Measurements from ENCODE around the gene DTX3L.
"Not testable (repeated sequence)": the region's sequence is repeated elsewhere in the genome, so short reads cannot be mapped to it uniquely, and the experiment has no call there.

Gene DTX3L

DNA sequence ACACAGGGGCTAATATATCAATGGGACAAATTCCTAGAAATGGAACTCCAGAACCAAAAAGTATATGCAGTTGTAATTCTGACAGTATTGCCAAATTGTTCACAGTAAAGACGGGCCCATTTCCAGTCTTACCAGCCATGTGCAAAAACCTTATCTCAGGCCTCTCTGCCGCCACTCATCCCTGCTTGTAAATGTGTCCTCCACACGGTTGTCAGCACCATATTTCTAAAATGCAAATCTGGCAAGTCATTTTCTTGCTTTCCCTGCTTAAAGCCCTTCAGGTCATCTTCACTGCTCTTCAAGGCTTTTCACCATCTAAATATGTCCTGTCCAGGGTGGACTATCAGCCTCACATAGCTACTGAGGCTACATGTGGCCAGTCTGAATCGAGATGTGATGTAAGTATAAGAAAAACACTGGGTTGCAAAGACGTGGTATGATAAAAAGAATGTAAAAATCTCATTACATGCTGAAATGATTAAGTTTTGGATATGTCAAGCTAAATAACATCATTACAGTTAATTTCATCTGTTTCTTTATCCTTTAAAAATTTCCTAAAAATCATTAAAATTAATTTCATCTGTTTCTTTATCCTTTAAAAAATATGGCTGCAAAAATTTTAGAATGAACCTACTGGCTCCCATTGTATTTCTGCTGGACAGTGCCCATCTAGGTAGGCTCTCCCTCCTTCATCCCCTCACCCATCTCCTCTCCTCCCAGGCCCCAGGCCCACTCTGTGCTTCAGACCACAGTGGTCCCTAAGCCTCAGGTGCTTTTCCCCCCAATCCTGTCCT lies 1.0 kb upstream of the DTX3L start:
- no peak for DNase-seq

DNA sequence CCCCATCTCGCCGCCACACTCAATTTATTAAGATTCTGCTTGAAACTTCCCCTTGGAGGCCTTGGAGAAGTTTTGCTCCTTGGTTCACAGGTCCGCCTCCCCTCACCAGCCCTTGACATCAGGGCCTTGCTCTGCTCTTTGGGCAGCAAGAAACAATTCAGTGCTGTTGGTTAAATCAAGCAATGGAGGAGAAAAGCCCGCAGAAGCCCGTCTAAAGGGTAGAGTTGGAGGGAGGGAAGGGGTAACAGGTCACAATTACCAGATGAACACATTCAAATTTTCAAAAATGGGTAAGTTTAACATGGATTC lies 467 bp upstream of the DTX3L start:
- DNase-seq: no peak

- DNase-seq: not testable (repeated sequence)
Observed at GRCh38 chr3:122568131-122568530, 4.0 kb downstream of the DTX3L start.

- no peak for DNase-seq
Observed at GRCh38 chr3:122568755-122569154, 4.6 kb downstream of the DTX3L start.

DNA sequence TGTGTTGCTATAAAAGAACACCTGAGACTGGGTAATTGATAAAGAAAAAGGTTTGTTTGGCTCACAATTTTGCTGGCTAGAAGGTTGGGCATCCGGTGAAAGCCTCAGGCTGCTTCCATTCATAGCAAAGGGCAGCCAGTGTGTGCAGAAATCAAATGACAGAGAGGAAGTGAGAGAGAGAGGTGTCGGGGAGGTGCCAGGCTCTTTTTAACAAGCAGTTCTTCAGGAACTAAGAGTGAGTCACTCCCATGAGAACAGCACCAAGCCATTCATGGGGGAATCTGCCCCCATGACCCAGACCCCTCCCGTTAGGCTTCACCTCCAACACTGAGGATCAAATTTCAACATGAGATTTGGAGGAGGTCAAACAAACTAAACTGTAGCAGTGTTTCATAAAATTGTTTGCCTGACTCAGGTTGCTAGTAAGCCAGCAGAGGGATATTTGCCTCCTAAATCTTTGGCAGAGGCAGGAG lies 8.8 kb downstream of the DTX3L start:
- no peak for DNase-seq

DNA sequence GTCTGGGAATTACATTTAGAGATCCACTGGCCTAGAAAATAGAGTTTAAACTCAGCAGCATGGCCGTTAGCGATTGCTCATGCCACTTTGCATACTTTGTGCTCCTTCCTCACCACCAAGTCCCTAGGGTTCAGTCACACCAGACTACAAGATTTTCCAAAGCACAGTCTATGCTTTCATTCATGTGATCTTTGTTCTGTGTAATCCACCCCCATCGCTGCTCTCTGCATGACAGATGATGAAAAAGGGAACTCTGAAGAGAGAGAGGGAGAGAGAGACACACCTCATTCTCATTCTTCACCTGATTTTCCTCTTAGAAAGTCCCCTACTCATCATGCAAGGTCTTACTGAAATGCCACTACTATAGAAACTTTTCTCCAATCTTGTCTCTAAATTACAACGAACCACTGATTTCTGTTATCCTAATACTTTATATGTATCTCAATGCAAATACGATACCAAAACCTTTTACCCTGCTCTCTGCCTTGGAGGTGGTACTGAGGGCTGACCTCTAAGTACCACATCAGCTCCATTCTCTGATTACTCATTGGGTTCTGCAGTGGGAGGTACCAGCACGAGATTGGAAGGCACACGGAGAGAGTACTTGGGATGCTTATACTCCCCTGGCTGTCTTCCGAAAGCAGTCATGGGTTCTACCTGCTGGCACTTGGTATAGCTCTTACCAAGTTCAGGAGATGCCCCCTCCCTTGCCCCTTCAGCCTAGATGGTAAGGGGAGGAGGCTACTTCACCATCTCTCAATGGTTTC lies 12.2 kb downstream of the DTX3L start:
- DNase-seq: no peak

GRCh38 chr3:122577409-122578031 lies 13.4 kb downstream of the DTX3L start, which contains the start of gene PARP15:
PARP15 (plus strand) TSS chr3:122577650; CDS start chr3:122577668, 18 bp downstream.
- no peak for DNase-seq

DNA sequence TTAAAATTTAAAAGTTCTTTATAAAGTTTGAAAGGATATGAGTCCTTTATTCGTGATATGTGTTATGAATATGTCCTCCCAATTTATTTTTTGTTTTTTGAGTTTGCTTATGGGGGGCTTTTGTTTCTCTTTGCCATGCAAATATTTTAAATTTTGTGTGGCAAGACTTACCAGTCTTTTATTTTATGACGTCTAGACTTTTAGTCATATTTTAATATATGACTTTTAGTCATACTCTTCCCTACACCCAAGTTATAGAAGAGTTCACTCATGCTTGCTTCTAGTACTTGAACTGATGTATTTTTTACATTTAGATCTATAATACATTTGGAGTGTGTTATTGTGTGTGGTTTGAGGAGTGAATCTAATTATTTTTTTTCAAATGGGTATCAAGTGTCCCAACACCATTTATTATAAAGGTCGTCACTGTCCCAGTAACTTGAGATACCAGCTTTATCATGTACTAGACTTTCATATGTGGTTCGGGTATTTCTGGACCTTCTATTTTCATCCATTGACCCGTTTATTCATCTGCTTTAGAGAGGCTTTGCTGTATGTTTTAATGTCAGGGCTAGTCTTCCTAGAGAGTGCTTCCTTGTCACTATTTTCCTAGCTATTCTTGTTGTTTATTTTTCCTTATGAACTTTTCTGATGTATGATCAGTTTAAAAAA lies 14.1 kb downstream of the DTX3L start:
- DNase-seq: no peak

GRCh38 chr3:122580470-122580869 lies 16.3 kb downstream of the DTX3L start:
- DNase-seq: no peak

DNA sequence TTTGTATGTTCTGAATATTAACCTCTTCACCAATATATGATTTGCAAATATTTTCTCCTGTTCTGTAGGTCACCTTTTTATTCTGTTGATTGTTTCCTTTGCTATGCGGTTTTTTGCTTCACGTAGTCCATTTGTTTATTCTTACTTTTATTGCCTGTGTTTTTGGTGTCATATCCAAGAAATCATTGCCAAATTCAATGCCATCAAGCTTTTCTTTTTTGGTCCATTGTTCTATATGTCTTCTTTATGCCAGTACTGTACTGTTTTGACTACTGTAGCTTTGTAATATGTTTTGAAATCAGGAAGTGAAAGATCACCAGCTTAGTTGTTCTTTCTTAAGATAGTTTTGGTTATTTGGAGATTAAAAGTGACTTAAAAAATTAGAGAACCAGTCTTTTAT lies 17.5 kb downstream of the DTX3L start:
- no peak for DNase-seq

- no peak for DNase-seq
Observed at GRCh38 chr3:122582390-122582789, 18.3 kb downstream of the DTX3L start.

GRCh38 chr3:122586098-122586497 lies 22.0 kb downstream of the DTX3L start:
- no peak for DNase-seq

GRCh38 chr3:122586773-122587485 lies 22.8 kb downstream of the DTX3L start:
- DNase-seq: no peak

DNA sequence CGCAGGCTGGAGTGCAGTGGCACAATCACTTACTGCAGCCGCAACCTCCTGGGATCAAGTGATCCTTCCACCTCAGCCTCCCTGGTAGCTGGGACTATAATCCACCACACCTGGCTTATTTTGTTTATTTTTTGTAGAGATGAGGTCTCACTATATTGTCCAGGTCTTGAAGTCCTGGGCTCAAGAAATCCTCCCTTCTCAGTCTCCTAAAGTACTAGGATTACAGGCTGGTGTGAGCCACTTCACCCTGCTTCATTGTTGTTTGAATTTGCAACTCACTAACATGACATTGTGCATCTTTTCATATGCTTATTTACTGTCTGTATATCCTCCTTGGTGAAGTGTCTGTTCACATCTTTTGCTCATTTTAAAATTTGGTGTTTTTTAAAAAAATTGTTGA lies 23.4 kb downstream of the DTX3L start:
- DNase-seq: no peak

- no peak for DNase-seq
Observed at GRCh38 chr3:122589297-122589696, 25.2 kb downstream of the DTX3L start.

DNA sequence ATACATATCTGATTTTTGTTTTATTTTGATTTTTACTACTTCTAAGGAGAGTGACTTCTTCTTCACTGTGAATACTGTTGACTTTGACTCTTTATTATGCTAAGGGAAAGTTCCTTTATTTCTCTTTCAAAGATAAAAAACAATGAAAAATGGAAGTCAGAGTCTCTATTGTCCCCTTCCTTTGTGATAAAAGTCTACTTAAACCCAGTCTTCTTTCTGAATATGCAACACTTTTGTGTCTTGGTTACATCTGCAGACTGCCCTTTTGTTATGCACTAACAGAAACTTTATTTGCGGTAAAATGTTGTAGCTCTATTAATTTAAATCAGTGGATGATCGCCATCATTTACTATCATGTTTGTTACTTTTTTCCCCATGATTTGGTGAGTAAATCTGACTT lies 26.5 kb downstream of the DTX3L start:
- no peak for DNase-seq

- DNase-seq: no peak
Observed at GRCh38 chr3:122594025-122594424, 29.9 kb downstream of the DTX3L start.

- DNase-seq: no peak
Observed at GRCh38 chr3:122598151-122598550, 34.0 kb downstream of the DTX3L start.

GRCh38 chr3:122598556-122598955 lies 34.4 kb downstream of the DTX3L start:
- DNase-seq: no peak

DNA sequence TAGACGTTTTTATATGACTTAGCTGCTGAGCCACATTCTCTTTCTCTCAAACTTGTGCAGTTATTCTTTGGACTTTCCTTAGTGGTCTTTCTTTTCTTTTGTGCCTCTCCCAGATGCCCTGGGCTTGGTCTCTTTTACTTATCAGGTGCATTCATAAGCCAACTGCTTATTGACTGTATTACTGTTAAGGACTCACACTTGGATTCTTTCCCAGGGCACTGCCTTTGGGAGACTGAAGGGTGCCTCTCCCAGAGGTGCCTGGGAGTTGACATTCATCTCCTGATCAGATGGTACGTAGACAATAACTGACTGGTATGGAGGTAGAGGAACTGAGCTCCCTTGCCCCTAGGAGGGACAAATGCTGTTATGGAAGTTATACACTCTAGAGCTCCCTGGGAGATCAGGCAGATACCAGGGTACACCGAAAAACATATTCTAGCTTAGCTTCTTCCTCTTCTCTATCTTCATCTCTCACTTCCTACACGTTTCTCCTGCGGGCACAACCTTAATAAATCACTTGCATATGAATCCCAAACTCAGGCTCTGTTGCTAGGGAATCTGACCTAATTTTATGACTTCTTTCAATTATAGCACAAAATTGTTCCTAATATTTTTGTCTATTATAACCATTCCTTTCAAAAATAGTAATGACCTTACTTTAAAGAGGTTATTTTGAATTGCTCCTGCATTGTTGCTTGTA lies 38.0 kb downstream of the DTX3L start:
- no peak for DNase-seq

DNA sequence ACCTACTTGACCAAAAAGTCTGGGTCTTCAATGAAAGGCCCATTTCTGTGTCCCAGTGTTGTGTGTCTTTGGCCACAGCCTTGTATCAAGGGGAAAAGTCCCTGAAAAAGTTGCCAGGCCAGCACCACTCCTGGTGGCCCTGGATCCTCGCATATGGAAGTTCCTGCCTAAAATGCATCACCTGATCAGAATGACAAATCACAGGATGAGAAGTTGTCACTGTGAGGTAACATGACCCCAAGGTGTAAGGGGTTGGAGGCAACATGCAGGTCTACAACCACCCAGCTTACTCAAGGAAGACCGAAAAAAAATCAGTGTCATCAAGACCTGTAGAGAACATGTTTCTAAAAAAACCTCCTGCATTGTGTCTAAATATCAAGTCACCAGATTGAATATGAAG lies 38.9 kb downstream of the DTX3L start:
- no peak for DNase-seq

- no peak for DNase-seq
Observed at GRCh38 chr3:122606330-122606729, 42.2 kb downstream of the DTX3L start.

Data from NCI-H2171 (cell line).